HL-60 (cell line): Measurements from ENCODE around the gene SIMC1.

ENCODE experiments used
- DNase-seq, 2 experiments: peaks; one replicate each; pipeline ENCODE4 v3.0.0-alpha.2; 2010 to 2020; ENCODE audit warnings: low read depth in 1 of 2, low spot score in 1 of 2
- H3K27ac ChIP-seq: fragments of 250-450 bp; sonication (Bioruptor Pico); replicated peaks from 2 replicates; pipeline ENCODE4 v1.5.1; 2020; ENCODE audit warnings: mild to moderate bottlenecking, moderate library complexity
- H3K27me3 ChIP-seq: fragments of 250-450 bp; sonication (Bioruptor Pico); 2 replicates; pipeline ENCODE4 v1.5.1; 2021; ENCODE audit warnings: mild to moderate bottlenecking, moderate library complexity; ENCODE audit not compliant: insufficient read depth, poor library complexity, severe bottlenecking
- H3K4me3 ChIP-seq: replicated peaks from 2 replicates; pipeline ENCODE4 v1.5.1; 2011; ENCODE audit warnings: mild to moderate bottlenecking, control low read depth, low read length; ENCODE audit not compliant: insufficient read depth
- CTCF ChIP-seq: IDR thresholded peaks from one replicate; pipeline ENCODE4 v1.5.1; 2011; ENCODE audit warnings: low read length, control low read depth, inconsistent platforms; ENCODE audit not compliant: insufficient read depth
- GABPA ChIP-seq: IDR thresholded peaks from 2 replicates; pipeline ENCODE4 v1.6.1; 2012; ENCODE audit warnings: low read depth
- POLR2AphosphoS5 ChIP-seq: IDR thresholded peaks from 2 replicates; pipeline ENCODE4 v1.6.1; 2012; ENCODE audit warnings: low read depth
- SPI1 ChIP-seq: IDR thresholded peaks from 2 replicates; pipeline ENCODE4 v1.6.1; 2012; ENCODE audit warnings: low read depth, mild to moderate bottlenecking, borderline replicate concordance
- TF ChIP-seq, protein P1 (sequence below): IDR thresholded peaks from 2 replicates; pipeline ENCODE4 v1.6.1; 2012; ENCODE audit warnings: low read depth; ENCODE audit not compliant: insufficient replicate concordance

SIMC1 gene

DNA sequence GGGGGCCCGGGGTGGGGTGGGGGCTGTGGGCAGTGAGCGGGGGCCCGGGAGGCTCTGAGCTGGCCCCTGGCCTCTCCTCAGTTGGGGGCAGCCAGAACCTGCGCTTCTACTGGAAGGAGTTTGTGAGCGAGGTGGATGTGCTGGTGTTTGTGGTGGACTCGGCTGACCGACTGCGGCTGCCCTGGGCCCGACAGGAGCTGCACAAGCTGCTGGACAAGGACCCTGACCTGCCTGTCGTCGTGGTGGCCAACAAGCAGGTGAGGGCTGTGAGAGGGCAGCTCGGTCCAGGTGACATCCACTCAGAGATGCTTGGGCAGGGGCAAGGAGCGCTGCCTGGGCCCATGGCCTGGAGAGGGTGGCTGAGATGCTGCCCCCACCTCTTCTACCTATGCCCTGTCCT, 130.5 kb downstream of the SIMC1 start:
- Histone ChIP-seq H3K4me3 (no peak overlapping the region), H3K27me3 (peaks cover 12% of the 10 kb centered on the region), H3K27ac (no peak overlapping the region)
- DNase-seq, result no peak
- TF ChIP-seq SPI1 (no peak), GABPA (no peak), CTCF (no peak)
- TF ChIP-seq, protein P1, sequence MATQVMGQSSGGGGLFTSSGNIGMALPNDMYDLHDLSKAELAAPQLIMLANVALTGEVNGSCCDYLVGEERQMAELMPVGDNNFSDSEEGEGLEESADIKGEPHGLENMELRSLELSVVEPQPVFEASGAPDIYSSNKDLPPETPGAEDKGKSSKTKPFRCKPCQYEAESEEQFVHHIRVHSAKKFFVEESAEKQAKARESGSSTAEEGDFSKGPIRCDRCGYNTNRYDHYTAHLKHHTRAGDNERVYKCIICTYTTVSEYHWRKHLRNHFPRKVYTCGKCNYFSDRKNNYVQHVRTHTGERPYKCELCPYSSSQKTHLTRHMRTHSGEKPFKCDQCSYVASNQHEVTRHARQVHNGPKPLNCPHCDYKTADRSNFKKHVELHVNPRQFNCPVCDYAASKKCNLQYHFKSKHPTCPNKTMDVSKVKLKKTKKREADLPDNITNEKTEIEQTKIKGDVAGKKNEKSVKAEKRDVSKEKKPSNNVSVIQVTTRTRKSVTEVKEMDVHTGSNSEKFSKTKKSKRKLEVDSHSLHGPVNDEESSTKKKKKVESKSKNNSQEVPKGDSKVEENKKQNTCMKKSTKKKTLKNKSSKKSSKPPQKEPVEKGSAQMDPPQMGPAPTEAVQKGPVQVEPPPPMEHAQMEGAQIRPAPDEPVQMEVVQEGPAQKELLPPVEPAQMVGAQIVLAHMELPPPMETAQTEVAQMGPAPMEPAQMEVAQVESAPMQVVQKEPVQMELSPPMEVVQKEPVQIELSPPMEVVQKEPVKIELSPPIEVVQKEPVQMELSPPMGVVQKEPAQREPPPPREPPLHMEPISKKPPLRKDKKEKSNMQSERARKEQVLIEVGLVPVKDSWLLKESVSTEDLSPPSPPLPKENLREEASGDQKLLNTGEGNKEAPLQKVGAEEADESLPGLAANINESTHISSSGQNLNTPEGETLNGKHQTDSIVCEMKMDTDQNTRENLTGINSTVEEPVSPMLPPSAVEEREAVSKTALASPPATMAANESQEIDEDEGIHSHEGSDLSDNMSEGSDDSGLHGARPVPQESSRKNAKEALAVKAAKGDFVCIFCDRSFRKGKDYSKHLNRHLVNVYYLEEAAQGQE, result no peak

DNA sequence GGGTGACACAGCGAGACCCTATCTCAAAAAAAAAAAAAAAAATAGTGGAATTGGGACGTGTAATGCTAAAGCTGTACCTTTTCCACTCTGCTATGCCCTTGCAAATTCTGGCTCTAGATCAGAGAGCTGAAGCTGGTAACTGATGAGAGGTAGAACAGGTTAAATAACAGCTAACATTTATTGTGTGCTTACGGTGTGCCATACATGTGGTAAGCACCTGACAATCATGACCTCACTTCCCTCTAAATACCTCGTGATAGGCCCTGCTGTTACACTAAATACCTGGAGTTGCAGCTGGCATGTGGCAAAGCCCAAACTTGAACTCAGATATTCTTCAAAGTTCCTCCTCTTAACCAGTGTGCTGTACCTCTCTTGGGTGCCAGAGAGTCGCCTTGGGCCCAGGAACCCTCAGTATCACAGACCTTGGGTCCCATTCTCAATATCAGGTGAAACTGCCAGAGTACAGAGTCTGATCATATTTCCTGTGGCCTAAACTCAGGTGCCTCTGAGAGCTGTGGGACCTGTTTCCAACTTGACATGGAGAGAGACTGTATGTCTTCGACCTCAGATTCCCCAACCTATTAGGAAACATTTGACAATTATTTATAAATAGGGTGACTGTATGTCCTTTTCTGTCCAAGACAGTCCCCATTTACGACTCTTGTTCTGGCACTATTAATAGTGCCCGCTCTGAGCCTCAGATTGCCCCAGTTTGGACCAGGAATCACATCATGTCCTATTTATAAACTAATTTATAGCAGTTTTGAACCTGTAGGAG, 131.9 kb downstream of the SIMC1 start:
- peaks cover 9% of the 10 kb centered on the region for H3K27me3 ChIP-seq
- no peak for TF ChIP-seq SPI1
- TF ChIP-seq, protein P1, result no peak
- TF ChIP-seq POLR2AphosphoS5, result no peak
- TF ChIP-seq CTCF, result no peak
- TF ChIP-seq GABPA, result no peak
- DNase-seq, result no peak
- H3K4me3 ChIP-seq, result no peak overlapping the region
- H3K27ac ChIP-seq, result no peak overlapping the region

DNA sequence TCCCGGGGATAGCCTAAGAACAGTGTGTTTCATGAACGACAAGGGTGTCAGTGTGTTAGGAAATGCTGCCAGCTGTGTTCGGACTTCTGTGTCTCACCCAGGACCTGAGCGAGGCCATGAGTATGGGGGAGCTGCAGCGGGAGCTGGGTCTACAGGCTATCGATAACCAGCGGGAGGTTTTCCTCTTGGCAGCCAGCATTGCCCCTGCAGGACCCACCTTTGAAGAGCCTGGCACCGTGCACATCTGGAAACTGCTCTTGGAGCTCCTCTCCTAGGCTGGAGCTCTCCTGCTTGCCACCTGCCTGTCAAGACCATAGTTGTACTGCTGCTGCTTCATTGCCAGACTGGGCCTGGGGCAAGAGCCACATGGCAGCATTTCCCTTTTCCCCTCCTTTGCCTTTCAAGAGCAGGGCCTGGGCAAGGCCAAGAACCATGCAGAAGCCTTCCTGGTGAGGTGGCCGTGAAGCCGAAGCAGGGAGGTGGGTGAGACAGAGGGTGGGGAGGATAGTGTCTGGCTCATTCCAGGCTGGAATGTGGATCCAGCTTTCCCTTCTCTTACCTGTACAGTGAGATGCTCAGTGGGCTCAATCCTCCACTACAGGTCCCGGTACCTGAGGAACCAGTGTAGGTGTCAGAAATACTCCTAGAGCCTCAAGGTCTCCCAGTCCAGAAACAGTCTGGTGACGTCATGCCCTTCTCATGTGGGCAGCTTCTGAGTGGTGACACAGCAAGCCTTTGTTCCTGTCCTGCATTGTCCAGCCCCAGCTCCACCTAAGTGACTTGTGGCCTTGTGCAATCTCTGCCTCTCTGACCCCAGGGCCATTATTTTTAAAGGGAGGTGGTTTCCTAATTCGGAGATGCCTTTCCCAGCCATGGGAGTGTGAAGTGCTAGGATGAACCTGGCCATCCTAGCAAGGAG, 133.7 kb downstream of the SIMC1 start:
- Histone ChIP-seq H3K4me3 (no peak overlapping the region), H3K27me3 (no peaks in the 10 kb centered on the region), H3K27ac (no peak overlapping the region)
- no peak for TF ChIP-seq CTCF
- TF ChIP-seq POLR2AphosphoS5, result no peak
- no peak for DNase-seq
